Measurements from ENCODE around the gene KIF14. TPM values are rescaled to one million over a fixed set of nuclear protein-coding genes. Genes with fewer than 3 reads are reported as not detected.

The KIF14 gene
- total RNA-seq, 1 donor from 2014 or later = 60.2 TPM

DNA sequence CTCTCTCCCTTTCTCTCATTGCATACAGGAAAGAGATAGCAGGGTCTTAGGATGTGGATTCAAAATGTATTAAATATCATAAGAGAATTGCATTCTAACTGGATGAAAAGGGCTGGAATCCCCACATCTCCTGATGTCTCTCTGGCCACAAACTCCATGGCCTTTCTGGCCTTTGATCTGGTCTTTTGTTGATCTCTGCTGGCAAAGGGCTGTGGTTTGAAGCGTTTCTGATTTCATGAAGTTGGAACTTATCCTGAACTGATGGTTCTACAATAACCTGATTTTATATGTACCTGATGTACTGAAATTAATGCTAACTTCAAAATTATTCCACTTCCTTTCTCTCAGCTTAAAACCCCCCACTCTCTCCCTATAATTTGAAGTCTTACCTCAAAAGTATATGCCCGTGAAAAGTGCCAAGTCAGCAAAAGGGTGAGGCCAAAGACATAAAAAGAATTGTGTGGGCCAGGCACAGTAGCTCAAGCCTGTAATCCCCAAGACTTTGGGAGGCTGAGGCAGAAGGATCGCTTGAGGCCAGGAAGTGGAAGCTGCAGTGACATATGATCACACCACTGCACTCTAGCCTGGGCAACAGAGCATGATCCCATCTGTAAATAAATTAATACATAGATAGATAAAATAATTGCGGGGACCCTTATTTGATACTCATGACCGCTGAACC lies 6.4 kb upstream of the KIF14 start:
- peaks cover 5% of the 10 kb centered on the region for H3K4me1 Mint-ChIP-seq
- H3K9ac ChIP-seq = no peak overlapping the region
- no peaks in the 10 kb centered on the region for H3K36me3 ChIP-seq
- H3K4me3 ChIP-seq = no peak overlapping the region
- no peaks in the 10 kb centered on the region for H3K9me3 Mint-ChIP-seq
- no peaks in the 10 kb centered on the region for H3K9me3 ChIP-seq (ENCODE audit: low read depth)
- no peaks in the 10 kb centered on the region for H4K20me1 ChIP-seq (ENCODE audit: low read depth)
- no peak for DNase-seq (ENCODE audit: low spot score)
- H3K27ac ChIP-seq = no peak overlapping the region
- H3F3A ChIP-seq (ENCODE audit: low read depth) = peaks cover 10% of the 10 kb centered on the region
- TF ChIP-seq EZH2 (IDR thresholded peaks at IDR 0.05) (no peak), EZH2phosphoT487 (IDR thresholded peaks at IDR 0.05) (no peak)
- TF ChIP-seq, protein P1, sequence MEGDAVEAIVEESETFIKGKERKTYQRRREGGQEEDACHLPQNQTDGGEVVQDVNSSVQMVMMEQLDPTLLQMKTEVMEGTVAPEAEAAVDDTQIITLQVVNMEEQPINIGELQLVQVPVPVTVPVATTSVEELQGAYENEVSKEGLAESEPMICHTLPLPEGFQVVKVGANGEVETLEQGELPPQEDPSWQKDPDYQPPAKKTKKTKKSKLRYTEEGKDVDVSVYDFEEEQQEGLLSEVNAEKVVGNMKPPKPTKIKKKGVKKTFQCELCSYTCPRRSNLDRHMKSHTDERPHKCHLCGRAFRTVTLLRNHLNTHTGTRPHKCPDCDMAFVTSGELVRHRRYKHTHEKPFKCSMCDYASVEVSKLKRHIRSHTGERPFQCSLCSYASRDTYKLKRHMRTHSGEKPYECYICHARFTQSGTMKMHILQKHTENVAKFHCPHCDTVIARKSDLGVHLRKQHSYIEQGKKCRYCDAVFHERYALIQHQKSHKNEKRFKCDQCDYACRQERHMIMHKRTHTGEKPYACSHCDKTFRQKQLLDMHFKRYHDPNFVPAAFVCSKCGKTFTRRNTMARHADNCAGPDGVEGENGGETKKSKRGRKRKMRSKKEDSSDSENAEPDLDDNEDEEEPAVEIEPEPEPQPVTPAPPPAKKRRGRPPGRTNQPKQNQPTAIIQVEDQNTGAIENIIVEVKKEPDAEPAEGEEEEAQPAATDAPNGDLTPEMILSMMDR (IDR thresholded peaks at IDR 0.05) = no peak
- H3K27me3 Mint-ChIP-seq (ENCODE audit: insufficient read depth, low read depth) = no peaks in the 10 kb centered on the region
- no peaks in the 10 kb centered on the region for H3K27me3 ChIP-seq
- H2AFZ ChIP-seq (replicated peaks) = no peak overlapping the region
- no peaks in the 10 kb centered on the region for H3K36me3 Mint-ChIP-seq
- no peak overlapping the region for H3K4me3 Mint-ChIP-seq
- no peak overlapping the region for H3K27ac Mint-ChIP-seq
- H3K4me1 ChIP-seq = no peaks in the 10 kb centered on the region
- H3K79me2 ChIP-seq (ENCODE audit: low read depth) = no peaks in the 10 kb centered on the region
- H3K4me2 ChIP-seq = no peak overlapping the region

DNA sequence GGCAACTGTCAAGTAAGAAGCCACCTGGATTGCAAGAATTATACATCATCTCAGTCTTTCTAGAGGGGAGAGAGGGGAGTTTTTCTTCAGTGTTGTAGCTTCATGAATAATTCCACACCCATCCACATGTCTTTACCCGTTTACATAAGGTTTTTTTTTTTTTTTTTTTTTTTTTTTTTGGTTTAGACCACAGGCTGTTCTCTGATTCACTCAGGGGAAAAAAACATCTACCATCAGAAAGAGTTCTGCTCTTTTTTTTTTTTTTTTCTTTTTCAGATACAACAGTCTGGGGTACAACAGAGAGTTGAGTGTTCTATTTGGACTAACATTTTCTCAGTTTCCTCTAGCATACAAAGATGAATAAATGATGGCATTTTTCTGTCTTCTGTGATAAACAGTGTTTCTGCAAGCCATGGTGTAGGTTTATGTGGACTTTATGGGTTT lies 4.9 kb upstream of the KIF14 start:
- H3K4me1 Mint-ChIP-seq = peaks cover 5% of the 10 kb centered on the region
- no peak overlapping the region for H3K4me3 Mint-ChIP-seq
- H3K27ac Mint-ChIP-seq = no peak overlapping the region

DNA sequence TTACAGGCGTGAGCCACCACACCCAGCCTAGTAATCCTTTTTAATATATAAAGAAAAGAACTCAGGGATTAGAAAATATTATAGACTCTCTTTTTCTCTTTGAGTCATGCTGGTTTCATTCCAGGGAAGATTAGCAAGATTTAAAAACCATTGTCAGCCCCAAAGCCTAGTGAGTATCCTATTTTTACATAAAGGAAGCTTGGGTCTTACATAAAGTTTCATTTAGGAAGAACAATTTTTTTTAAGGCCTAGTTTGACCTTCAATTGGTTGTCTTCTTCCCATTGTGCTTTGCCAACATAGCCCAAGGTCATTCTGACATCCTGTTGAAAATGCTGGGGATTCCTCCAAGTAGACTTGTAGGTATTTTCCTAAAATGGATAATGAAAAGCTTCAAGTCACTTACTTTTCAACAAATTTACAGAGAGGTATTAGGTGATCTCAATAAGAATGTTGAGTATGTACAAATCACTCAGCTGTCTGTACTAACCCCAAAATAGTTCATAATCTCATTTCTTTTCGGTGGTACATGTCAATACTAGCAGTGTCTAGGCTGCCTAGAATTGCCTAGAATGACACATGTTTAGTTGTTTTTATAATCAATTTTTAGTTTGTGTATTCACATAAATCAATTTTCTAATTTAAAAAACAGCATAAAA lies 4.3 kb upstream of the KIF14 start:
- no peaks in the 10 kb centered on the region for H3K36me3 Mint-ChIP-seq
- Histone ChIP-seq H3K9me3 (ENCODE audit: low read depth) (no peaks in the 10 kb centered on the region), H3K9ac (no peak overlapping the region), H3K27ac (no peak overlapping the region), H3F3A (ENCODE audit: low read depth) (peaks cover 10% of the 10 kb centered on the region), H3K4me2 (no peak overlapping the region), H3K79me2 (ENCODE audit: low read depth) (peaks cover 8% of the 10 kb centered on the region), H3K27me3 (no peaks in the 10 kb centered on the region), H3K4me1 (peaks cover 7% of the 10 kb centered on the region), H3K4me3 (no peak overlapping the region), H3K36me3 (no peaks in the 10 kb centered on the region), H2AFZ (replicated peaks) (no peak overlapping the region), H4K20me1 (ENCODE audit: low read depth) (no peaks in the 10 kb centered on the region)
- no peak for TF ChIP-seq EZH2phosphoT487 (IDR thresholded peaks at IDR 0.05)
- TF ChIP-seq, protein P1 (IDR thresholded peaks at IDR 0.05) = no peak
- no peak for TF ChIP-seq EZH2 (IDR thresholded peaks at IDR 0.05)
- H3K27me3 Mint-ChIP-seq (ENCODE audit: insufficient read depth, low read depth) = no peaks in the 10 kb centered on the region
- peaks cover 8% of the 10 kb centered on the region for H3K4me1 Mint-ChIP-seq
- no peaks in the 10 kb centered on the region for H3K9me3 Mint-ChIP-seq
- DNase-seq (ENCODE audit: low spot score) = no peak
- H3K4me3 Mint-ChIP-seq = no peak overlapping the region
- no peak overlapping the region for H3K27ac Mint-ChIP-seq

More for the DNA sequence above, 4.9 kb upstream of the KIF14 start:
- no peak overlapping the region for H3K9ac ChIP-seq
- no peak overlapping the region for H3K27ac ChIP-seq
- peaks cover 6% of the 10 kb centered on the region for H3K4me1 ChIP-seq
- H3K9me3 Mint-ChIP-seq = no peaks in the 10 kb centered on the region
- H3K36me3 ChIP-seq = no peaks in the 10 kb centered on the region
- H3K79me2 ChIP-seq (ENCODE audit: low read depth) = peaks cover 2% of the 10 kb centered on the region
- peaks cover 10% of the 10 kb centered on the region for H3F3A ChIP-seq (ENCODE audit: low read depth)
- no peaks in the 10 kb centered on the region for H3K9me3 ChIP-seq (ENCODE audit: low read depth)
- H3K4me2 ChIP-seq = no peak overlapping the region
- H2AFZ ChIP-seq (replicated peaks) = no peak overlapping the region
- TF ChIP-seq EZH2 (IDR thresholded peaks at IDR 0.05) (no peak), EZH2phosphoT487 (IDR thresholded peaks at IDR 0.05) (no peak)
- TF ChIP-seq, protein P1 (IDR thresholded peaks at IDR 0.05) = no peak
- no peaks in the 10 kb centered on the region for H3K27me3 Mint-ChIP-seq (ENCODE audit: insufficient read depth, low read depth)
- no peak overlapping the region for H3K4me3 ChIP-seq
- no peaks in the 10 kb centered on the region for H3K27me3 ChIP-seq
- no peak for DNase-seq (ENCODE audit: low spot score)
- H3K36me3 Mint-ChIP-seq = no peaks in the 10 kb centered on the region
- no peaks in the 10 kb centered on the region for H4K20me1 ChIP-seq (ENCODE audit: low read depth)

Data from neural progenitor cell (in vitro differentiated cells).